Sigmoid colon (tissue), 7 donors: Measurements from ENCODE around the gene PSD4. TPM values are rescaled to one million over a fixed set of nuclear protein-coding genes. Genes with fewer than 3 reads are reported as not detected.

Experiments
- DNase-seq: peaks from one replicate; pipeline ENCODE4 v3.0.0-alpha.2; 2019
- H3K27ac ChIP-seq, 4 donors: fragments of 200-600 bp; sonication (generic); one replicate each; pipeline ENCODE4 v1.5.1; 2016 to 2019; ENCODE audit warnings: mild to moderate bottlenecking in 1 of 4
- H3K27me3 ChIP-seq, 3 donors: fragments of 200-600 bp; sonication (generic); one replicate each; pipeline ENCODE4 v1.5.1; 2019; ENCODE audit warnings: mild to moderate bottlenecking in 1 of 3
- H3K36me3 ChIP-seq, 4 donors: fragments of 200-600 bp; sonication (generic); one replicate each; pipeline ENCODE4 v1.5.1; 2016 to 2019
- H3K4me1 ChIP-seq, 4 donors: fragments of 200-600 bp; sonication (generic); one replicate each; pipeline ENCODE4 v1.5.1; 2017 to 2019
- H3K4me3 ChIP-seq, 4 donors: fragments of 200-600 bp; sonication (generic); one replicate each; pipeline ENCODE4 v1.5.1; 2017 to 2019; ENCODE audit warnings: mild to moderate bottlenecking in 2 of 4, moderate library complexity in 1 of 4
- H3K9me3 ChIP-seq, 4 donors: fragments of 200-600 bp in 3 of 4; sonication (generic) in 3 of 4; one replicate each; pipeline versions ENCODE4 v1.5.1 to v1.6.1; 2013 to 2019
- CTCF ChIP-seq, 4 experiments: fragments of 450-650 bp in 3 of 4; fragments of 200-600 bp in 1 of 4; IDR thresholded peaks; one replicate each; pipeline ENCODE4 v1.5.1; 2016 to 2019; ENCODE audit warnings: antibody characterized with exemption in 4 of 4, mild to moderate bottlenecking in 3 of 4, moderate library complexity in 2 of 4
- EP300 ChIP-seq, 4 donors: sonication (generic); formaldehyde crosslinking; IDR thresholded peaks; one replicate each; pipeline ENCODE4 v1.6.1; 2017; ENCODE audit warnings: antibody characterized with exemption in 4 of 4
- POLR2A ChIP-seq, 2 donors: fragments of 450-650 bp; IDR thresholded peaks; one replicate each; pipeline ENCODE4 v1.6.1; 2016; ENCODE audit warnings: antibody characterized with exemption in 2 of 2, mild to moderate bottlenecking in 2 of 2, moderate library complexity in 2 of 2
- POLR2AphosphoS5 ChIP-seq, 4 donors: sonication (generic); formaldehyde crosslinking; IDR thresholded peaks; one replicate each; pipeline ENCODE4 v1.6.1; 2017; ENCODE audit warnings: antibody characterized with exemption in 4 of 4
- WGBS, 2 donors: extraction: QIAGEN DNeasy Blood & Tissue Kit; methylation state at CpG; one replicate each; pipeline ENCODE4 v1.1.7; 2013; 5-methylcytosine and 5-hydroxymethylcytosine counted together
- intact Hi-C: fragments of 100-400 bp; cut with DNase I; formaldehyde crosslinking; loops from one replicate; pipeline ENCODE4 v1.15.1; 2023
- polyA plus RNA-seq, 3 donors: library from polyadenylated mRNA; stranded (reverse); fragments of 200-250 nt; gene quantifications; one replicate each; pipeline ENCODE4 v1.2.3, GENCODE V29; 2013
- total RNA-seq, 4 donors: library from RNA; depleted of rRNA; stranded (reverse); fragments of >200 nt; gene quantifications; one replicate each; pipeline ENCODE4 v1.1.0, GENCODE V29; 2016
- donor health status: healthy with polysubstance abuse.
- donor health status: Bipolar disorder and iron deficiency.
- donor health status: healthy.

Gene PSD4
- total and polyA plus RNA-seq, 7 donors, result 1.4 to 51.6 (median 6.6) TPM

GRCh38 chr2:113133704-113134598, 39.8 kb upstream of the PSD4 start:
- WGBS, 2 donors, result 44 to 67% methylated on average over 7 of the region's 7 CpGs
- Histone ChIP-seq H3K4me1 (no peaks in the 10 kb centered on the region), H3K27ac (no peak overlapping the region), H3K9me3 (no peaks in the 10 kb centered on the region), H3K27me3 (no peaks in the 10 kb centered on the region), H3K4me3 (no peak overlapping the region), H3K36me3 (no peaks in the 10 kb centered on the region)
- TF ChIP-seq CTCF (IDR thresholded peaks at IDR 0.05) (no peak), POLR2AphosphoS5 (IDR thresholded peaks at IDR 0.05) (no peak), EP300 (IDR thresholded peaks at IDR 0.05) (no peak), POLR2A (IDR thresholded peaks at IDR 0.05) (no peak)
- intact Hi-C loops, result no loop called here
- no peak for DNase-seq

- H3K4me1 ChIP-seq, result no peaks in the 10 kb centered on the region
- H3K27ac ChIP-seq, result no peak overlapping the region
- TF ChIP-seq POLR2AphosphoS5 (IDR thresholded peaks at IDR 0.05), result no peak
- TF ChIP-seq POLR2A (IDR thresholded peaks at IDR 0.05), result no peak
- TF ChIP-seq EP300 (IDR thresholded peaks at IDR 0.05), result no peak
- no peak for TF ChIP-seq CTCF (IDR thresholded peaks at IDR 0.05)
- intact Hi-C loops, result no loop called here
- no peaks in the 10 kb centered on the region for H3K9me3 ChIP-seq
- no peak for DNase-seq
- no peak overlapping the region for H3K4me3 ChIP-seq
- H3K27me3 ChIP-seq, result no peaks in the 10 kb centered on the region
- H3K36me3 ChIP-seq, result no peaks in the 10 kb centered on the region
These were observed 39.1 kb upstream of the PSD4 start for GRCh38 chr2:113134717-113135116.

- no peaks in the 10 kb centered on the region for H3K9me3 ChIP-seq
- DNase-seq, result no peak
- no peak overlapping the region for H3K27ac ChIP-seq
- no peaks in the 10 kb centered on the region for H3K4me1 ChIP-seq
- H3K4me3 ChIP-seq, result no peak overlapping the region
- TF ChIP-seq POLR2AphosphoS5 (IDR thresholded peaks at IDR 0.05) (no peak), POLR2A (IDR thresholded peaks at IDR 0.05) (no peak), CTCF (IDR thresholded peaks at IDR 0.05) (no peak)
- 81 to 91% methylated on average over 1 of the region's 1 CpG for WGBS, 2 donors
- intact Hi-C loops, result no loop called here
- H3K36me3 ChIP-seq, result no peaks in the 10 kb centered on the region
- no peaks in the 10 kb centered on the region for H3K27me3 ChIP-seq
These were observed 38.5 kb upstream of the PSD4 start for GRCh38 chr2:113135317-113135716.

- WGBS, 2 donors, result 47 to 48% methylated on average over 8 of the region's 8 CpGs
- no peaks in the 10 kb centered on the region for H3K9me3 ChIP-seq
- DNase-seq, result no peak
- intact Hi-C loops, result no loop called here
- no peaks in the 10 kb centered on the region for H3K36me3 ChIP-seq
- no peaks in the 10 kb centered on the region for H3K4me1 ChIP-seq
- no peak overlapping the region for H3K4me3 ChIP-seq
- no peaks in the 10 kb centered on the region for H3K27me3 ChIP-seq
- H3K27ac ChIP-seq, result no peak overlapping the region
- TF ChIP-seq POLR2A (IDR thresholded peaks at IDR 0.05) (no peak), EP300 (IDR thresholded peaks at IDR 0.05) (no peak), POLR2AphosphoS5 (IDR thresholded peaks at IDR 0.05) (no peak), CTCF (IDR thresholded peaks at IDR 0.05) (no peak)
These were observed 36.7 kb upstream of the PSD4 start for GRCh38 chr2:113136828-113137775.
